ENCODE data around the gene TNNT2.

The TNNT2 gene

GRCh38 chr1:201354151-201354900 lies 23.2 kb downstream of the TNNT2 start:
- no peak for DNase-seq

- no peak for DNase-seq
Measured at GRCh38 chr1:201353186-201353940, 24.1 kb downstream of the TNNT2 start.

GRCh38 chr1:201351617-201352016 lies 25.9 kb downstream of the TNNT2 start:
- DNase-seq: no peak

DNA sequence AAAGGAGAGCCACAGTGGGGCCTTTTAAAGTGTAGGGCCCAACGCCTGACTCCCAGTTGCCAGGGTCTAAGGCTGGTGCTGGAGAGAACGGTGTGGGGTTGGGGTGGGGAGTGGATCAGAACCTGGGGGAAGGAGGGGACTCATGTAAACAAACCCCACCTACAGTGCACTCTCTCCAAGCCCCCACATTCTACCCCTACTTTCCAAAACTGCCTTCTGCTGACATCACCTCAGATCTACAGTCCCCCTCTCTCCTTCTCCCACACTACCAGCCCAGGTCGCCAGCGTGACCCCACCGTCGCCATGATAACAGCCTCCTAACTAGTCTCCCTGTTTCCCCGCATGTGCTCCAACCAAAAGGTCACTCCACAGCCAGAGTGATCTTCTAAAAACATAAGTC lies 26.6 kb downstream of the TNNT2 start:
- no peak for DNase-seq

GRCh38 chr1:201350361-201350725 lies 27.1 kb downstream of the TNNT2 start:
- no peak for DNase-seq

DNA sequence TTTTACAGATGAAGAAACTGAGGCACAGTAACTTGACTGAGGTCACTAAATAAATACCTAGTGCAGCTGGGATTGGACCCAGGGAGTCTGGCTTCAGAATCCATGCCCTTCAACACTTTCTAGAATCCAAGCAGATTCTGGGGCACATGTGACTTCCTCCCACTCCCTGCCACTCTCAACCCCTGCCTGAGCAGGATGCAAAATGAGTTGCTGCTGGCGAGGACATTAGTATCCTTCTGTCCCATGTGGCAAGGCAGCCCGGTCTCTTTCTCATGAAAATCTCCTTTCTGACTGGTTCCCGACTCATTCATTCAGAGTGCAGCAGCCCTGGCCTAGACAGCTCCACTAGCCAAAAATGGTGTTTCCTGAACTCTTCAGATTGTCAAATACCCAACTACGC lies 28.4 kb downstream of the TNNT2 start:
- no peak for DNase-seq

- DNase-seq: no peak
Measured at GRCh38 chr1:201348211-201348566, 29.3 kb downstream of the TNNT2 start.

DNA sequence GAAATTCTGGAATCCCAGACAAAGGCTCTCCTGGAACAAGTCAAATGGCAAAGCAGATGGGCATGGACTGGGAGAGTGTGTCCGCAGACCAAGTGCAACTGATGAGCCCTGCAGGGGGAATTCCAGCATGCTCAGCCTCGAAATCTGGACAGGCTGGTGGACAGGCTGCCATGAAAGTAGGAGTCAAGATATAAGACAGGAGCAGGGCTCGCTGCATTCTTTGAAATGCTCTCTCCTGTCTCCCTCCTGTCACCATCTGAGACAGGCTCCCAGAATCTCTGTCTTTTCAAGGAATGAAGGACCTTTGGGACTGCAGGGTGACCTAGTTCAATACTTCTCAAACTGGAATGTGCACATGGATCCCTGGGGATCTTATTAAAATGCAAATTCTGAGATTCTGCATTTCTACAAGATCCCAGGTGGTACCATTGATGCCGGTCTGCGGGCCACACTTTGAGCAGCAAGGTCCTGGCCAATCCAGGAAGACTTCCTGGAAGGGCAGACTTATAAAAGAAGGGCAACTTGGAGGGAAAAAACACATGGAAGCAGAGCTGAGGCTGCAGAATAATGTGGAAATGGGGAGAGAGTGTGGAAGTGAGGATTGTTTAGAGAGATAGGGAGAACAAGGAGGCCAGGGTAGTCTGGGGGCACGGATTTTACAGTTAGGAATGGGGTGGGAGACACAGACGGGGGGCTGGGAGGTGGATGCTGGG lies 29.8 kb downstream of the TNNT2 start:
- DNase-seq: no peak

DNA sequence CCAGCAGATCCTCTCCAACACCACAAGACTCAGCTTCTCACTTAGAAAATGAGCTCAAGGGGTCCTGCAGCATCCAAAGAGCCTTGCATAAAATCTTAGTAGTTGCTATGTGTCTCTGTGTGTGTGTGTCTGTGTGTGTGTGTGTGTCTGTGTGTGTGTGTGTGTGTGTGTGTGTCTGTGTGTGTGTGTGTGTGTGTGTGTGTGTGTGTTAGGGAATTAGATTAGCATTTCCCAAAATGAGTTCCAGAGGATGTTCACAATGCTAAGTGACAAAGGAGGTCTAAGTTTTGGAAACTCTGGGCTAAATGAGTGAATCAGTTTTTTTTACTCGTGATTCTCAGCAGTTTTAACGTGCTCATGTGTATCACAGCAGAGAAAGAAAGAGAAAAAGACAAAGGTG lies 30.5 kb downstream of the TNNT2 start:
- no peak for DNase-seq

DNA sequence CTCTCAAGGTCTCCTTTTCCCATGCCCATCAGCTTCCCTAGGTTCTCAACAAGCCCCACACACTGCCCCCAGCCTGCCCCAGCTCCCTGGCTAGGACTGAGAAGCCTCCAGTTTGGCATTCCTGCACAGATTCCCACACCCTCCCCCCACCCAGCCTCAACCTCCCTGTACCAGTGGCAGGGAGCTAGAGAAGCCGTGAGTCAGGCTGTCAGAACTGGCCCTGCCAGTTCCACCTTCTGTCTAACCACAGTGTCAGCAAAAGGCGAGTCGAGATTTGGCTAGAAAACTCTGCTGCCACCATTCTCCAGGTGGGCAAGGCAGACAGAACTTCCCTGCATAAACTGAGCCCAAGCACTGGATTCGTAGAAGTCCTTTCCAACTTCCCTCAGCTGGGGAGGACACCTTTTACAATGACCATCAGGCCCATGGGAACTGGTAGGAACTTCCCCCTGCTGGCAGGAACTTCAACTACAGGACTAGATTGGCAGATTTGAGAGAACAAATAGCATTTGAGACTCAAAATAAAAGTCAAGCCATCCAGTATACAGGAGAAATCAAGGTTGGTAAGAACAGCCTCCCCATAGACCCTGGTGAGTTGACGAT lies 31.0 kb downstream of the TNNT2 start:
- DNase-seq: no peak

GRCh38 chr1:201345081-201345355 lies 32.5 kb downstream of the TNNT2 start:
- no peak for DNase-seq

GRCh38 chr1:201344206-201345080 lies 33.0 kb downstream of the TNNT2 start:
- DNase-seq: no peak

DNA sequence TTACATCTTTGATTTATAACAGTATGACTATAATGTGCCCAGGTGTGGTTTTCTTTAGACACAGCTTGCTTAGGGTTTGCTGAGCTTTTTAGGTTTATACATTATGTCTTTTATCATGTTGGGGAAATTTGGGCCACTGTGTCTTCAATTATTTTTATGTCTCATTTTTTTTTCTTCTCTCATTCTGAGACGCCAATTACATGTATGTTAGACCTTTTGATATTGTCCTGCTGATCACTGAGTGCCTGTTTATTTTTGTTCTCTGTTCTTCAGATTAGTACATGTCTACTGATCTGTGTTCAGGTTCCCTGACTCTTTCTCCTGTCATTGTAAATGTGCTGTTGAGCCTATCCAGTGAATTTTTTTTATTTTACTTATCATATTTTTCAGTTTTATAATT lies 36.1 kb downstream of the TNNT2 start:
- no peak for DNase-seq

DNA sequence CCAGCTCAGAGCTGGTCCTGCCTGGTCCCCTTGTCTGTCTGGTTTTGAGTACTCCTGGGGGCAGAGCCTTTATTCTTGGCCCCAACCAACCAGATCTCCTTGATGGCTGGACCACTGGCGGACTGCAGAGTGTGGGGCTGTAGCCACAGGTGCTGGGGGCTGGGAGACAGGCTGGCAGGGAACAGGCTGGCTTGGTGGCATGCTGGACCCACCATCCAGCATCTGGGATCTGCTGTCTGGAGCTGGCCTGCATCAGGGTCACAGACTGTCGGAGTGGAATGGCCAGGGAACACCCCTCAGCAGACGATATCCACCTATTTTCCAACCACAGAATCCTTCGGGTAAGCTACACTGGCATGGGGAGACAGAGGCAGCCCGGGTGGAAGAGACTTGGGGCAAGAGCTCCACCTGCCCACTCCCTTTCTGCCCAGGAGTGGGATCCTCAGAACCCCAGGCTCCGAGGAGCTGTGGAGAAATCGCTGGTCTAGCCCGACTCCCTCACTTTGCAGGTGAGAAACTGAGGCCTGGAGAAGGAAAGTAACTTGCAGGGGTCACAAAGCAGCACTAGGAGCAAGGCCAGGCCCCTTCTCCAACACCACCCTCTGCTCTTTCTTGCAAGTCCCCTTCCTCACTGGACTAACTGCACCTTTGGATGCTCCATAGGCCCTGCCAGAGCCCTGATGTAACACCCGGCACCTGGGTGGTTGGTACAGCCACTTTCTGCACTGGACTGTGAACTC lies 40.6 kb downstream of the TNNT2 start:
- no peak for DNase-seq

DNA sequence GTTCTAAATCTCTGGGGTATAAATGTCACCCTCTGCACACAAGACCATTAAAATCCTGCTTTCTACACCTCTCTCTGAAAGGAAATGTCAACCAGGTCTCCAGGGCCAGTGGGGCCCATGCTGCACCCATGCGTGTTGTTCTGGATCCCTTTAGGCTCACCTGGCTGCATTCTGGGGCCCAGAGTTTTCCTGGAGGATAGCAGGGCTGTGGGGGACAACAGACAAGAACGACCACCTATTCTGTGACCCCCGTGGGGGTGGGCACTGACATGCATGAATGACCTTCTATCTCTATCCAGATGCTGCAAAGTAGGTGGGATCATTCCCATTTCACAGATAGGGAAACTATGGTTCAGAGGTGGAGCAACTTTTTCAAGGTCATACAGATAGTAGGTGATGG lies 41.6 kb downstream of the TNNT2 start:
- no peak for DNase-seq

GRCh38 chr1:201335174-201335870 lies 42.2 kb downstream of the TNNT2 start:
- no peak for DNase-seq

DNA sequence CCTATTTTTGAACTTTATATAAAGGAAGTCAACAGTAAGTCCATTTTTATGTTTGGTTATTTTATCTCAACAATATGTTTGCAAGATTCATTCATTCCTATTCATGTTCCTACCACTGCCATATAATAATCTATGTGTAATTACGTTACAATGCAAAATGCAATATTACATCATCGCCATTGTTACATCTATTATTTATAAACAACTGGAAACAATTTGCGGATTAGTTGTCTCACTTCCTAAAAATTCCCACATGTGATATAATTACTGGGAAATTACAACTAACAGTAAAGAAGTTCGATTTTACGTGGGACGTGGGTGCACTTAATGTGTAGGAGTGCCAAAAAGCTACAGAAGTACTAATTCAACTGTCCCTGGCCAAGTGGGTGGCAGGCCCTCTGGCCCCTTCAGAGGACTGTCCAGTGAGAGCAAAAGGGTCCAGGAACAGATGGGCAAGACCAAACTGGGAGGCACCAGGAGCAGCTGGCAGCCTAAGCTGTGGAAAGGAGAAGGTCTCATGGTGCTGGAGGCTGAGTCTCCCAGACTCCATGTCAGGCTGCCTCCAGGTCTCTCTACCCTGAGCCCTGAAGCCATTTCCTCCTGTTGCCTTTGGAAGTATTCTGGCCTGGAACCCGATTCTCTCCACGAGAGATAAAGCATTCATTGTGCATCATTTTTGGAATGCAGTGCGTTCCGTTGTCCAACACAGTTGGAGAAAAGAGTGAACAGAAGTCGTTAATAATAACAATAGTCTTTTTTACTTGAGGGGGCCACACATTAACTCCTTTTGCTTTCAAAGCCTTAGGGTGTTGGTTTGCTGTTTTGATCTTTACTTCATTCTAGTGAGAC lies 42.9 kb downstream of the TNNT2 start:
- no peak for DNase-seq

DNA sequence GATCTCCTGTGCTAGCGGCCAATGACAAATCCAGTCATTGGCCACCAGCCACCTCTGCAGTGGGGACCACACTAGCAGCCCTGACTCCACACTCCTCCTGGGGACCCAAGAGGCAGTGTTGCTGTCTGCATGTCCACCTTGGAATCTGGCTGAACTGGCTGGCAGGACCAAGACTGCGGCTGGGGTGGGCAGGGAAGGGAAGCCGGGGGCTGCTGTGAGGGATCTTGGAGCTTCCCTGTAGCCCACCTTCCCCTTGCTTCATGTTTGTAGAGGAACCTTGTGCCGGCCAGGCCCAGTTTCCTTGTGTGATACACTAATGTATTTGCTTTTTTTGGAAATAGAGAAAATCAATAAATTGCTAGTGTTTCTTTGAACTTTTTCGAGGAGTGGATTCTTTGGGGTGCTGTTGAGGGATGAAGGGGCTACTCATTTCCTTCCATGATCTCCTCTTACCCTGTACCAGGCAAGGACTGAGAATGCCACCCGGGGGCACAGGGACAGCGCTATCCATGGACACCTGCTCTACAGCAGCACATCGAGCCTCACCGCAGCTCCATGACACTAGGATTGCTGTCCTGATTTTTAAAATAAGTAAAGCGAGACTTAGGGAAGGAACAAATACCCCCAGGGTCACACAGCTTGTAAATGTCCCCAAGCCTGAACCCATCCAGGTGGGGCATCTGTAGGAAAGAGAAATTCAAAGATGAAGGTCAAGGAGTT lies 44.7 kb downstream of the TNNT2 start:
- no peak for DNase-seq

DNA sequence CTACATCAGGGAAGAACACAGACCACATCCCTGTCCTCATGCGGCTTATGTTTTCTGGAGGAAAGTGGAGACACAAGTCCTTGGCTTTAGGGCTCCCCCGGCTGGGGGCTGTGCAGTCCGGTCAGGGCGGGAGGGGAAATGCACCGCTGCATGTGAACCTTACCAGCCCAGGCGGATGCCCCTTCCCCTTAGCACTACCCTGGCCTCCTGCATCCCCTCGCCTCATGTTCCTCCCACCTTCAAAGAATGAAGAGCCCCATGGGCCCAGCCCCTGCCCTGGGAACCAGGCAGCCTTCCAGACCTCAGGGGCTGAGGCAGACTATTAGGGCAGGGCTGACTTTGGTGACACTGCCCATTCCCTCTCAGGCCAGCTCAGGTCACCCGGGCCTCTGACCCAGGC lies 45.5 kb downstream of the TNNT2 start:
- no peak for DNase-seq

- no peak for DNase-seq
Measured at GRCh38 chr1:201331166-201331565, 46.3 kb downstream of the TNNT2 start.
